H1 (cell line): Measurements from ENCODE around the gene TSPAN8. TPM values are rescaled to one million over a fixed set of nuclear protein-coding genes. Genes with fewer than 3 reads are reported as not detected.

ENCODE experiments used
- CTCF ChIA-PET: fragments of 300-600 bp; sonication (Branson Sonifier 250); formaldehyde crosslinking; loops from one replicate; lab custom pipeline; 2021; ENCODE audit not compliant: partially characterized antibody; lab: Charles Lee
- POLR2A ChIA-PET: fragments of 300-600 bp; sonication (Branson Sonifier 250); formaldehyde crosslinking; loops from one replicate; lab custom pipeline; 2021; ENCODE audit warnings: inconsistent platforms; ENCODE audit not compliant: partially characterized antibody; lab: Charles Lee
- DNase-seq, 2 experiments: peaks; one replicate each; pipeline versions ENCODE4 v3.0.0 to v3.0.0-alpha.2; 2010 to 2022; ENCODE audit warnings: low spot score in 2 of 2, low read depth in 1 of 2, mixed read lengths in 1 of 2
- FAIRE-seq: peaks from 2 replicates; lab custom pipeline; 2011; peaks lifted over from hg19 to GRCh38; lab: Jason Lieb, UNC
- H2AFZ ChIP-seq: 2 replicates; pipeline ENCODE4 v1.8.1; 2012; ENCODE audit warnings: low read length, inconsistent platforms
- H2AK5ac ChIP-seq: 2 replicates; pipeline ENCODE4 v1.6.1; 2013; ENCODE audit warnings: low read depth, low read length
- H2BK120ac ChIP-seq: replicated peaks from 2 replicates; pipeline ENCODE3; 2013; ENCODE audit warnings: low read depth, low read length, inconsistent platforms
- H2BK12ac ChIP-seq: 2 replicates; pipeline ENCODE4 v1.6.1; 2013; ENCODE audit warnings: low read depth, low read length
- H2BK15ac ChIP-seq: 2 replicates; pipeline ENCODE4 v1.6.1; 2013; ENCODE audit warnings: low read length
- H2BK20ac ChIP-seq: 2 replicates; pipeline ENCODE4 v1.6.1; 2013; ENCODE audit warnings: low read length
- H2BK5ac ChIP-seq: 2 replicates; pipeline ENCODE4 v1.6.1; 2013; ENCODE audit warnings: low read depth, low read length
- H3K14ac ChIP-seq: 2 replicates; pipeline ENCODE4 v1.6.1; 2013; ENCODE audit warnings: inconsistent platforms; ENCODE audit not compliant: insufficient read length
- H3K18ac ChIP-seq: 2 replicates; pipeline ENCODE4 v1.6.1; 2013; ENCODE audit warnings: low read length; ENCODE audit errors: extremely low read depth
- H3K23ac ChIP-seq: 2 replicates; pipeline ENCODE4 v1.6.1; 2013; ENCODE audit warnings: inconsistent platforms; ENCODE audit not compliant: insufficient read length
- H3K23me2 ChIP-seq: 2 replicates; pipeline ENCODE4 v1.6.1; 2013; ENCODE audit warnings: low read depth, low read length
- H3K27ac ChIP-seq: 2 replicates; pipeline ENCODE4 v1.6.1; 2011; ENCODE audit warnings: low read depth, low read length, inconsistent platforms
- H3K27me3 ChIP-seq, 4 experiments: replicated peaks in 1 of 4; 1 replicate in 1 of 4; 2 replicates in 3 of 4; pipeline versions ENCODE4 v1.6.1 to v1.8.1; 2011 to 2013; ENCODE audit warnings: low read length in 3 of 4, mild to moderate bottlenecking in 3 of 4, inconsistent platforms in 2 of 4, mixed read lengths in 2 of 4, moderate library complexity in 1 of 4; ENCODE audit not compliant: control insufficient read depth in 3 of 4, insufficient read depth in 3 of 4; ENCODE audit errors: extremely low read depth in 1 of 4
- H3K36me3 ChIP-seq, 4 experiments: 2 replicates each; pipeline versions ENCODE4 v1.6.1 to v1.8.1; 2011 to 2013; ENCODE audit warnings: mild to moderate bottlenecking in 4 of 4, low read length in 3 of 4, moderate library complexity in 2 of 4, control low read depth in 1 of 4, inconsistent platforms in 1 of 4; ENCODE audit not compliant: insufficient read depth in 4 of 4, control insufficient read depth in 2 of 4
- H3K4ac ChIP-seq: replicated peaks from 2 replicates; pipeline ENCODE3; 2013; ENCODE audit warnings: low read length, low read depth, mixed read lengths, inconsistent platforms; ENCODE audit not compliant: insufficient read length
- H3K4me1 ChIP-seq, 4 experiments: replicated peaks in 1 of 4; 1 replicate in 1 of 4; 2 replicates in 3 of 4; pipeline versions ENCODE4 v1.6.1 to v1.8.1; 2011 to 2013; ENCODE audit warnings: low read length in 3 of 4, inconsistent platforms in 2 of 4, mixed read lengths in 1 of 4; ENCODE audit not compliant: insufficient read depth in 4 of 4, control insufficient read depth in 3 of 4
- H3K4me2 ChIP-seq, 2 experiments: 2 replicates each; pipeline versions ENCODE4 v1.6.1 to v1.8.1; 2011 to 2013; ENCODE audit warnings: low read depth in 2 of 2, low read length in 2 of 2, control low read depth in 1 of 2, inconsistent platforms in 1 of 2, mild to moderate bottlenecking in 1 of 2; ENCODE audit not compliant: insufficient read depth in 1 of 2
- H3K4me3 ChIP-seq, 4 experiments: fragments of 200-600, 300-600 bp in 1 of 4; sonication (generic), shearing (Covaris generic), sonication (Bioruptor Twin) in 1 of 4; 2 replicates each; pipeline versions ENCODE4 v1.5.1 to v1.8.1; 2011 to 2016; ENCODE audit warnings: low read length in 4 of 4, low read depth in 3 of 4, control low read depth in 2 of 4, inconsistent platforms in 2 of 4, mild to moderate bottlenecking in 2 of 4, mixed read lengths in 1 of 4, moderate library complexity in 1 of 4; ENCODE audit not compliant: insufficient read depth in 2 of 4; ENCODE audit errors: extremely low read depth in 1 of 4
- H3K56ac ChIP-seq: replicated peaks from 2 replicates; pipeline ENCODE3; 2013; ENCODE audit warnings: low read depth, mild to moderate bottlenecking, mixed read lengths, low read length, inconsistent platforms; ENCODE audit not compliant: insufficient read length
- H3K79me1 ChIP-seq: 2 replicates; pipeline ENCODE4 v1.6.1; 2013; ENCODE audit warnings: low read depth, low read length, control low read depth
- H3K79me2 ChIP-seq, 2 experiments: 2 replicates each; pipeline versions ENCODE4 v1.6.1 to v1.8.1; 2012 to 2013; ENCODE audit warnings: low read length in 2 of 2, mild to moderate bottlenecking in 2 of 2, inconsistent platforms in 1 of 2; ENCODE audit not compliant: insufficient read depth in 2 of 2, control insufficient read depth in 1 of 2
- H3K9ac ChIP-seq, 4 experiments: replicated peaks in 1 of 4; 1 replicate in 1 of 4; 2 replicates in 3 of 4; pipeline versions ENCODE4 v1.6.1 to v1.8.1; 2011 to 2013; ENCODE audit warnings: low read depth in 3 of 4, low read length in 3 of 4, control low read depth in 2 of 4, mild to moderate bottlenecking in 2 of 4, moderate library complexity in 2 of 4, inconsistent platforms in 1 of 4; ENCODE audit errors: extremely low read depth in 1 of 4
- H3K9me3 ChIP-seq, 2 experiments: 2 replicates each; pipeline versions ENCODE4 v1.6.1 to v1.8.1; 2012 to 2013; ENCODE audit warnings: mild to moderate bottlenecking in 2 of 2, moderate library complexity in 2 of 2, control low read depth in 1 of 2, inconsistent platforms in 1 of 2, low read depth in 1 of 2, low read length in 1 of 2, mixed read lengths in 1 of 2; ENCODE audit not compliant: insufficient read depth in 2 of 2
- H4K20me1 ChIP-seq, 2 experiments: replicated peaks in 1 of 2; 2 replicates each; pipeline versions ENCODE3 to v1.8.1; 2011 to 2013; ENCODE audit warnings: inconsistent platforms in 2 of 2, low read length in 2 of 2, mild to moderate bottlenecking in 1 of 2; ENCODE audit not compliant: insufficient read depth in 2 of 2, control insufficient read depth in 1 of 2
- H4K5ac ChIP-seq: 2 replicates; pipeline ENCODE4 v1.6.1; 2013; ENCODE audit warnings: low read length, low read depth, mixed read lengths, inconsistent platforms; ENCODE audit not compliant: insufficient read length
- H4K8ac ChIP-seq: 2 replicates; pipeline ENCODE4 v1.8.0; 2013; ENCODE audit warnings: mild to moderate bottlenecking, moderate library complexity, low read length, inconsistent platforms; ENCODE audit not compliant: insufficient read depth; ENCODE audit errors: extremely low read depth
- H4K91ac ChIP-seq: replicated peaks from 2 replicates; pipeline ENCODE3; 2013; ENCODE audit warnings: low read length, mixed read lengths, inconsistent platforms; ENCODE audit not compliant: insufficient read length
- WGBS, 2 experiments: shearing (Covaris generic) in 1 of 2; methylation state at CpG; one replicate each; pipeline versions ENCODE4 v1.1.6 to v1.1.7; 2013 to 2015; ENCODE audit warnings: low lambda C conversion rate in 2 of 2, mixed read lengths in 2 of 2, inconsistent platforms in 1 of 2, low coverage in 1 of 2, missing lambda C conversion rate in 1 of 2; ENCODE audit not compliant: insufficient replicate concordance in 2 of 2, insufficient coverage in 1 of 2, insufficient read length in 1 of 2; ENCODE audit errors: extremely low coverage in 1 of 2, missing lambda C conversion rate in 1 of 2; 5-methylcytosine and 5-hydroxymethylcytosine counted together
- polyA plus RNA-seq, 7 experiments: library from polyadenylated mRNA; depleted of rRNA in 3 of 7; stranded (reverse) in 5 of 7; unstranded in 2 of 7; fragments of >200 nt in 5 of 7; fragments of 200-250 nt in 2 of 7; gene quantifications; 1 replicate in 5 of 7; 2 replicates in 1 of 7; 4 replicates in 1 of 7; pipeline versions ENCODE4 v1.2.1 to v1.2.3, GENCODE V29; 2011 to 2013; ENCODE audit warnings: missing spikeins in 2 of 7, mixed read lengths in 2 of 7
- total RNA-seq: library from RNA; stranded (reverse); fragmentation: NEBNext Ultra II Directional; extraction: Animal tissue kit (Norgen Biotek cat#: 25700); gene quantifications from 2 replicates; pipeline ENCODE4 v1.2.1, GENCODE V29; 2021

The TSPAN8 gene
- total and polyA plus RNA-seq, 2 of the 8 experiments (the other 6 are each of a cell fraction or from before 2014, with no cell fraction given): not detected

GRCh38 chr12:71183018-71183417 lies 25.2 kb upstream of the TSPAN8 start:
- no peaks in the 10 kb centered on the region for H3K79me1 ChIP-seq
- H3K18ac ChIP-seq: no peak overlapping the region
- H3K23me2 ChIP-seq: no peaks in the 10 kb centered on the region
- no peak overlapping the region for H3K4ac ChIP-seq
- no peaks in the 10 kb centered on the region for H3K9me3 ChIP-seq
- H4K91ac ChIP-seq: no peak overlapping the region
- H4K20me1 ChIP-seq: no peaks in the 10 kb centered on the region
- H4K8ac ChIP-seq: no peak overlapping the region
- H3K4me1 ChIP-seq: peaks cover 0 to 2% (median 0%) of the 10 kb centered on the region in 4 experiments; a peak in 3 of 7 replicates
- WGBS, 2 experiments: 88% methylated on average over 1 of the region's 1 CpG; no CpG with 5 or more reads in 1 of the 2 experiments
- H3K56ac ChIP-seq: no peak overlapping the region
- no peak overlapping the region for H3K14ac ChIP-seq
- no peak overlapping the region for H2BK12ac ChIP-seq
- no peak overlapping the region for H2AK5ac ChIP-seq
- H2BK15ac ChIP-seq: no peak overlapping the region
- no peaks in the 10 kb centered on the region for H3K36me3 ChIP-seq
- no peak overlapping the region for H4K5ac ChIP-seq
- no peak overlapping the region for H3K27ac ChIP-seq
- H3K4me2 ChIP-seq: no peak overlapping the region
- DNase-seq (no peak), FAIRE-seq (no peak)
- no peak overlapping the region for H2BK5ac ChIP-seq
- POLR2A ChIA-PET: no interaction called here
- H3K79me2 ChIP-seq: no peaks in the 10 kb centered on the region
- no peak overlapping the region for H3K4me3 ChIP-seq
- H3K9ac ChIP-seq: no peak overlapping the region
- H2AFZ ChIP-seq: no peak overlapping the region
- CTCF ChIA-PET: interaction anchor here (0.6 to 0.9 kb wide), 2 partner anchors 68 to 264 kb away, joined by 3 read pairs; no protein-coding TSS in a partner anchor
- no peak overlapping the region for H3K23ac ChIP-seq
- H3K27me3 ChIP-seq: peaks cover 0 to 1% (median 0%) of the 10 kb centered on the region in 4 experiments; a peak in 1 of 7 replicates
- H2BK120ac ChIP-seq: no peak overlapping the region
- no peak overlapping the region for H2BK20ac ChIP-seq
